Measurements from ENCODE around the gene CPED1.
"Not testable (repeated sequence)": the region's sequence is repeated elsewhere in the genome, so short reads cannot be mapped to it uniquely, and the experiment has no call there.

The CPED1 gene

DNA sequence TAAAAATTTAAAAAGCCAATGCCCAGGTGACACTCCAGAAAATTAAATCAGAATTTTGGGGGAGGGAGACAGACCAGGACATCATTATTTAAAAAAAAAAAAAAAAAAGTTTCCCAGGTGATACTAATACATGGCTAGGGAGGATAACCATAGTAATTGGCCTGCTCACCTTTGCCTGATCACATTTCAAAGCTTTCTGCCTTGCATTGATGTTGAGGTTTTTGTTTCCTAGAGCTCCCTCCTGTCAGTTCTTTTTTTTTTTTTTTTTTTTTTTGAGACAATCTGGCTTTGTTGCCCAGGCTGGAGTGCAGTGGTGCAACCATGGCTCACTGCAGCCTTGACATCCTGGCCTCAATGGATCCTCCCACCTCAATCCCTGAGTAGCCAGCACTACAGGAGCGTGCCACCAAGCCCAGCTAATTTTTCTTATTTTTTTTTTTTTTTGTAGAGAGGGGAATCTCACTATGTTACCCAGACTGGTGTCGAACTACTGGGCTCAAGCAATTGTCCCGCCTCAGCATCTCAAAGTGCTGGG, 38.1 kb downstream of the CPED1 start:
- in situ Hi-C loops (cut with HindIII; ENCODE audit: low pct_ligation_motif_present, low pct_unique_long_range_greater_than_20kb, low sequenced_read_pairs): no loop called here
- DNase-seq: no peak

GRCh38 chr7:121027761-121028669, 39.5 kb downstream of the CPED1 start:
- in situ Hi-C loops (cut with HindIII; ENCODE audit: low pct_ligation_motif_present, low pct_unique_long_range_greater_than_20kb, low sequenced_read_pairs): no loop called here
- DNase-seq: no peak

GRCh38 chr7:121029302-121029701, 40.8 kb downstream of the CPED1 start:
- no peak for DNase-seq
- in situ Hi-C loops (cut with HindIII; ENCODE audit: low pct_ligation_motif_present, low pct_unique_long_range_greater_than_20kb, low sequenced_read_pairs): no loop called here

- in situ Hi-C loops (cut with HindIII; ENCODE audit: low pct_ligation_motif_present, low pct_unique_long_range_greater_than_20kb, low sequenced_read_pairs): no loop called here
- DNase-seq: no peak
Observed at GRCh38 chr7:121030308-121030707, 41.8 kb downstream of the CPED1 start.

DNA sequence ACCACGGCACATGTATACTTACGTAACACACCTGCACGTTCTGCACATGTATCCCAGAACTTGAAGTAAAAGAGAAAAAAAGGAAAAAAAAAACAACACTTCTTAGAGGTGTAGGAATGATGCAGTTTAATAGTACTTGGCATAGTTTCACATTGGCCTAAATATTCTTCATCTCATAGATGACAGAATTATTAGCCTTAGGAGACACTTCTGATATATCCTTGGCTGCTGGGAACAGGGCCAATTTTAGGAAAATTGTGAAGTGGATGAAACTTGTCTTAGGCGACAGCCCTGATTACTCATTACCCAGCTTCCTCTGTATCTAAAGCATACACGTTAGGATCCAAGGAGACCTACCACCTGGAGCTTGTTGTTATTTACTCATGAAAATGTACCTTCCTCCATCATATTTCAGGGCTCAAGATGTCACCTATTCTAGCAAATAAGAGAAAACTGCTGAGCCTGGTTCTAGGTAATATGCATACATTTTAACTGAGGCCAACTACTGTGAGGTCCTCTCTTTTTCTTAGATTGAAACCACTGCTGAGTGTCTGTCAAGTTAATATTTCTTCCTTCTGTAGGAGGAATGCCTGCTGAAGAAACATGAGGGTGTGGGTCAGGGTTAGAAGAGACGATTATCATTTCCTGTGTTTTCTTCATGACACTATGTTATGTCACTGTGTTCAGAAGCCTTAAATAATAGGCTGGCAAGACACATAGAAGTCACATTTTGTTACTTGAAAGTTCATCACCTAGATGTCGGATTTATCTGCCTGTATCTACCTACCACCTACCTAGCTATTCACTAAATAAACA, 44.3 kb downstream of the CPED1 start:
- in situ Hi-C loops (cut with HindIII; ENCODE audit: low pct_ligation_motif_present, low pct_unique_long_range_greater_than_20kb, low sequenced_read_pairs): no loop called here
- peak; percentile 65 for DNase-seq

GRCh38 chr7:121034929-121035328, 46.4 kb downstream of the CPED1 start:
- in situ Hi-C loops (cut with HindIII; ENCODE audit: low pct_ligation_motif_present, low pct_unique_long_range_greater_than_20kb, low sequenced_read_pairs): no loop called here
- DNase-seq: no peak

DNA sequence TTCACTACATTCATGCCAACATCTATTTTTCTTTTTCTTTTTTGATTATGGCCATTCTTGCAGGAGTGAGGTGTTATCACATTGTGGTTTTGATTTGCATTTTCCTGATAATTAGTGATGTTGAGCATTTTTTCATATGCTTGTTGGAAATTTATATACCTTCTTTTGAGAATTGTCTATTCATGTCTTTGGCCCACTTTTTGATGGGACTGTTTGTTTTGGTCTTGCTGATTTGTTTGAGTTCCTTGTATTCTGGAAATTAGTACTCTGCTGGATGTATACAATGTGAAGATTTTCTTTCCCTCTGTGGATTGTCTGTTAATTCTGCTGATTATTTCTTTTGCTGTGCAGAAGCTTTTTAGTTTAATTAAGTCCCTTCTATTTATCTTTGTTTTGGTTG, 48.3 kb downstream of the CPED1 start:
- in situ Hi-C loops (cut with HindIII; ENCODE audit: low pct_ligation_motif_present, low pct_unique_long_range_greater_than_20kb, low sequenced_read_pairs); DNase-seq: not testable (repeated sequence)

- in situ Hi-C loops (cut with HindIII; ENCODE audit: low pct_ligation_motif_present, low pct_unique_long_range_greater_than_20kb, low sequenced_read_pairs); DNase-seq: not testable (repeated sequence)
Observed at GRCh38 chr7:121037329-121037728, 48.8 kb downstream of the CPED1 start.

DNA sequence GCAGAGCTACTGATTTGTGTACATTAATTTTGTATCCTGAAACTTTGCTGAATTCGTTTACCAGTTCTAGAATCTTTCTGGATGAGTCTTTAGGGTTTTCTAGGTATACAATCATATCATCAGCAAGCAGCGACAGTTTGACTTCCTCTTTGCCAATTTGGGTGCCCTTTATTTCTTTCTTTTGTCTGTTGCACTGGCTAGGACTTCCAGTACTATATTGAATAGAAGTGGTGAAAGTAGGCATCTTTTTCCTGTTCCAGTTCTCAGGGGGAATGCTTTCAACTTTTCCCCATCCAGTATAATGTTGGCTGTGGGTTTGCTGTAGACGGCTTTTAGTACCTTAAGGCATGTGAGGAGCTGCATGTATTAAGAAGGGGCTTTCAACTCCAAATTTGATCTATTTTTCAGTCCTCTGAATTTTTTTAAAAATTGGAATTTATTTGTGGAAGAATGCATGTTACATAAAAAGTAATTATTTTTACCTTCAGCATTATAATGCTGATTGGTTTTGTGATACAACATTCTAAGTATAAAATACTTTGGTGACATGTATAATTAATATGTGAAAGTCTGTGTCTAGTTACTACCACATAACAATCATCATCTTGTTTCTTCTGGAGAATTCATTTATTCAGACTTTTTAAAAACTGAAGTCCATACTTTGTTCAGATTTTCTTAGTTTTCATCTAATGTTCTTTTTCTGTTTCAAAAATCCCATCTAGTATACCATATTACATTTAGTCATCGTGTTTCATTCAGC, 49.6 kb downstream of the CPED1 start:
- in situ Hi-C loops (cut with HindIII; ENCODE audit: low pct_ligation_motif_present, low pct_unique_long_range_greater_than_20kb, low sequenced_read_pairs): no loop called here
- no peak for DNase-seq

DNA sequence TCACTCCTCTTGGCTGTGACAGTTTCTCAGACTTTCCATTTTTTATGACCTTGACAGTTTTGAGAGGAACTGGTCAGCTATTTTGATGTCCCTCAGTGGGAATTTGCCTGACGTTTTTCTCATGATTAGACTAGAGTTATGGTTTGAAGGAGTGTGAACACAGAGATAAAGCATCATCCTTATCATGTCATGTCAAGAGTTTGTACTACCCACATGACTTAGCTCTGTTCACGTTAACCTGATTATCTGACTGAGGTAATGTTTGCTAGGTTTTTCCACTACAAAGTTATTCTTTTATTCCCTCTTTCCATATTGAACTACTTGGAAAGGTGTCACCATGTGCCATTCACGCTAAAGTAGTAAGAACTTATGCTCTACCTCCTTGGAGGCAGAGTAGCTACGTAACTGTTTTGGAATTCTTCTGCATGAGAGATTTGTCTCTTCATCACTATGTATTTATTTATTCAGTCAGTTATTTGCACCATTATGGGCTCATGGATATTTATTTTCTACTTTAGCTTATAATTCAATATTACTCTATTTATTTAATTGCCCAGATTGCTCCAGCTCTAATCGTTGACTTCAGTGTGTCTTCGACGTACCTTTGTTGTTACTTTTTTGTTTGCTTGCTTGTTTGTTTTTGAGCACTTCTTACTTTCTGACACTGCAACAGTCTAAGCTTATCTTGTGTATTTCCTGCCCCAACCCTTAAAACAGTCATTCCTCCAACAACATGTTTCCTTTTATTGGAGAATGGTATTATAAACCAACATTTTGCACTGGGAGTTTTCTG, 50.4 kb downstream of the CPED1 start:
- in situ Hi-C loops (cut with HindIII; ENCODE audit: low pct_ligation_motif_present, low pct_unique_long_range_greater_than_20kb, low sequenced_read_pairs): no loop called here
- DNase-seq: no peak

DNA sequence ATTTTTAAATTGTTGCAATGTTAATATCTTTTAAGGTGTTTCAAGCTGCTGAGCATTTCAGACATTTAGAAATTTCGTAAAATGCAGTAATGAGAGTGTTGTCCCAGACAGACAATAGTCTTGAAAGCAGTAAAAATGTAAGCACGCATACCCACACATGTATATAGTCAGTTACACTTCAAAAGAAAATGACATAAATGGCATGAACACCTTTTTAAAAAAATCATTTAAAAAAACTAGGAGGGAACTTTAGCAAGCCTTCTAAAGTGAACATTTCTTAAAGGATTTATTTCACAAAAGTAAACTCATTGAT, 51.0 kb downstream of the CPED1 start:
- in situ Hi-C loops (cut with HindIII; ENCODE audit: low pct_ligation_motif_present, low pct_unique_long_range_greater_than_20kb, low sequenced_read_pairs): no loop called here

DNA sequence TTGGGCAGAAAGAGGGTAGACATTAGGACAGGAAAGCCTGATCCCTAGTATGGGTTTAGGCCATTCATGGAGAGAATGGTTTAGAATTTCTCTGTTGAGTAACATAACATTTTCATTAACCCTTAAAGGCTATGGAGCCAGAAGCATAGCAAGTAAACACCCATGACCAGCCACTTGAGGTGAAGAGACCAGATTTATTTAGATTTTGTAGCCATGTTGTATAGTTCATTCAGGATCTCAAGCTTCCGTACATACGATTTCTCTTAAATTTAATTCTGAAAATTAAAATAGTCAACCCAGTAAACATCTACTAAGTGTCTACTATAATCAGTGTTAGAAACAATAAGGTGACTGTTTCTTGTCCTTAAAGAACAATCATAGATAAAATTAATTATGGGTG, 51.5 kb downstream of the CPED1 start:
- no peak for DNase-seq
- in situ Hi-C loops (cut with HindIII; ENCODE audit: low pct_ligation_motif_present, low pct_unique_long_range_greater_than_20kb, low sequenced_read_pairs): no loop called here

More for the DNA sequence above, 51.0 kb downstream of the CPED1 start:
- DNase-seq: no peak

GRCh38 chr7:121041516-121042148, 53.1 kb downstream of the CPED1 start:
- in situ Hi-C loops (cut with HindIII; ENCODE audit: low pct_ligation_motif_present, low pct_unique_long_range_greater_than_20kb, low sequenced_read_pairs): no loop called here
- DNase-seq: no peak

DNA sequence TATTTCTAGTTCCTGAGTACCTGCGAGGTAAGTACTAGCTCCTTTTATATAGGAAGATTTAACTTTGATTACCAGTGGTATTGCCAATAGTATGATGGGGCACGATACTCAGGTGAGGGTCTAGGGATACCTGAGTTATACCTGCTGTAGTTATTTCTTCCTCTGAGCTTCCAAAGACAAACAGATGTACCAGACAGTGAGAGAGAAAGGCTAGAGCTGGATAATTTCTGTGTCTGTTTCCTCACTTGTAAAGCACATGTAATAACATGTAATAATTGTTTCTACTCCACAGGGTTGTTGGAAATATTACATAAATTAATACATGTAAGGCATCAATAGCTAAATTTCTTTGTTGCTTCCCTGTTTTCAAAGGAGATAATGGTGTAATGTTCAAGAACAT, 53.7 kb downstream of the CPED1 start:
- in situ Hi-C loops (cut with HindIII; ENCODE audit: low pct_ligation_motif_present, low pct_unique_long_range_greater_than_20kb, low sequenced_read_pairs): no loop called here
- no peak for DNase-seq

DNA sequence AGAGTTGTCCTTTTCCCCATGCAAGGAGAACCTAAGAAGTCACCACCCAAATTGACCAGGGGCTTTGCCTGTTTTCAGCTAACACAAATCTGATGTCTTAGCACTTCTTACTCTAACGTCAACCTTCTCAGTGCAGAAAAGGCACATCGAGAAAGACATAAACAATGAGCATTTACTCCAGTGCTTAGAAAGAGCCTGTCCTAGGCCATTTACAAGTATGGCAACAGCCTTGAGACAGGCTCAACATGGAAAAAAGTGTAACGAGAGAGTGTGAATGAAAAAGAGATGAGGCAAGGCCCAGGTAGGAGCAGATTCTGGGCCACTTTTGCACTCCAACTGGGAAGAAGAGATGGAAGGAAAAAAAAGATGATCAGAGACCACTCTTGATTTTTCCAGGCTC, 54.4 kb downstream of the CPED1 start:
- in situ Hi-C loops (cut with HindIII; ENCODE audit: low pct_ligation_motif_present, low pct_unique_long_range_greater_than_20kb, low sequenced_read_pairs): no loop called here
- no peak for DNase-seq

GRCh38 chr7:121043314-121044234, 55.1 kb downstream of the CPED1 start:
- in situ Hi-C loops (cut with HindIII; ENCODE audit: low pct_ligation_motif_present, low pct_unique_long_range_greater_than_20kb, low sequenced_read_pairs): no loop called here
- no peak for DNase-seq

DNA sequence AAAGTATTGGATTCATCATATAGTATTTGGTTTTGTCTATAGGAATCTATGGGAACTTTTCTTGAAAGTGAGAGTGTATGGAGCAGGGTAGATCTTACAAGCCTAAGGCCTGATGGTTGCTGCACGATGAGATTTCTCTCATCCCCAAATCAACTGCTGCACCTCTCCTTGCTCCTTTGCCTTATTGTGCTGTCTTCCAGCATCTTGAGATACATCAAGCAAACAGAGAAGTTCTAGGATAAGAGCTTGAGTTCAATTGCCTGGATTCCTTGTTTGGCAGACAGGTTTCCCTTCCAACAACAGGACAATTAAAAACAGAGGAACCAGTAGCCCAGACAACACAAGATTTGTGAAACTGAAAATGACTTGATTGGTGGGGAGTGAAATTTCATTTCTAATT, 56.6 kb downstream of the CPED1 start:
- in situ Hi-C loops (cut with HindIII; ENCODE audit: low pct_ligation_motif_present, low pct_unique_long_range_greater_than_20kb, low sequenced_read_pairs): no loop called here
- no peak for DNase-seq

Data from ACHN (cell line).